G401 (cell line): ENCODE results near the gene CHMP4B. TPM values are rescaled to one million over a fixed set of nuclear protein-coding genes. Genes with fewer than 3 reads are reported as not detected.

ENCODE experiments used
- DNase-seq: peaks from one replicate; pipeline ENCODE4 v3.0.0-alpha.2; 2015; ENCODE audit warnings: low spot score
- in situ Hi-C: cut with HindIII; loops from 2 replicates; pipeline ENCODE4 v1.10.0; 2016; ENCODE audit warnings: low sequenced_read_pairs, mixed read lengths
- total RNA-seq: library from RNA; depleted of rRNA; stranded (reverse); fragments of >200 nt; shearing (Covaris generic); gene quantifications from 2 replicates; pipeline ENCODE4 v1.2.3, GENCODE V29; 2014

Gene CHMP4B
- total RNA-seq, 1 experiment from 2014 or later, result 87.4 TPM

GRCh38 chr20:33852626-33853506 is 41.7 kb downstream of the CHMP4B start:
- in situ Hi-C loops, result no loop called here

GRCh38 chr20:33853507-33853813 is 42.3 kb downstream of the CHMP4B start:
- in situ Hi-C loops, result no loop called here
- no peak for DNase-seq

More at GRCh38 chr20:33852626-33853506, 41.7 kb downstream of the CHMP4B start:
- DNase-seq, result no peak

GRCh38 chr20:33857722-33858563 is 46.8 kb downstream of the CHMP4B start:
- in situ Hi-C loops, result no loop called here
- DNase-seq, result no peak

- in situ Hi-C loops, result no loop called here
- no peak for DNase-seq
Observed at GRCh38 chr20:33858666-33859065, 47.5 kb downstream of the CHMP4B start.

GRCh38 chr20:33859157-33859695 is 48.1 kb downstream of the CHMP4B start:
- in situ Hi-C loops, result no loop called here

GRCh38 chr20:33859751-33860150 is 48.6 kb downstream of the CHMP4B start:
- in situ Hi-C loops, result no loop called here
- DNase-seq, result no peak

More at GRCh38 chr20:33859157-33859695, 48.1 kb downstream of the CHMP4B start:
- no peak for DNase-seq

- DNase-seq, result no peak
- in situ Hi-C loops, result no loop called here
Observed at GRCh38 chr20:33861458-33861857, 50.3 kb downstream of the CHMP4B start.

- in situ Hi-C loops, result no loop called here
- DNase-seq, result no peak
Observed at GRCh38 chr20:33862709-33863403, 51.7 kb downstream of the CHMP4B start.

- in situ Hi-C loops, result no loop called here
- no peak for DNase-seq
Observed at GRCh38 chr20:33863440-33864323, 52.5 kb downstream of the CHMP4B start.

- in situ Hi-C loops, result no loop called here
- no peak for DNase-seq
Observed at GRCh38 chr20:33864324-33864963, 53.3 kb downstream of the CHMP4B start.

GRCh38 chr20:33865761-33866370 is 54.7 kb downstream of the CHMP4B start:
- in situ Hi-C loops, result no loop called here
- DNase-seq, result no peak

- in situ Hi-C loops, result no loop called here
- no peak for DNase-seq
Observed at GRCh38 chr20:33866398-33867100, 55.4 kb downstream of the CHMP4B start.

GRCh38 chr20:33868042-33868441 is 56.9 kb downstream of the CHMP4B start:
- DNase-seq, result no peak
- in situ Hi-C loops, result no loop called here

GRCh38 chr20:33868595-33868994 is 57.4 kb downstream of the CHMP4B start:
- in situ Hi-C loops, result no loop called here
- DNase-seq, result no peak

- in situ Hi-C loops, result no loop called here
- no peak for DNase-seq
Observed at GRCh38 chr20:33869283-33869682, 58.1 kb downstream of the CHMP4B start.

GRCh38 chr20:33871362-33871761 is 60.2 kb downstream of the CHMP4B start:
- in situ Hi-C loops, result no loop called here
- DNase-seq, result no peak

GRCh38 chr20:33874129-33874528 is 63.0 kb downstream of the CHMP4B start:
- no peak for DNase-seq
- in situ Hi-C loops, result no loop called here
